DMS114 treated with DMSO at 0.1 percent for 48 hours (cell line): ENCODE results near the gene SOX1.

Experiments
- DNase-seq: peaks from one replicate; lab custom pipeline; 2025; ENCODE audit not compliant: unreplicated experiment; lab: John Stamatoyannopoulos, UW

SOX1 gene

GRCh38 chr13:112058519-112058873 is 8.5 kb upstream of the SOX1 start:
- no peak for DNase-seq

- DNase-seq, result no peak
These were observed 8.0 kb upstream of the SOX1 start for GRCh38 chr13:112058941-112059340.

GRCh38 chr13:112059457-112060281 is 7.3 kb upstream of the SOX1 start:
- no peak for DNase-seq

GRCh38 chr13:112060282-112060830 is 6.6 kb upstream of the SOX1 start:
- DNase-seq, result no peak

GRCh38 chr13:112060899-112061366 is 6.0 kb upstream of the SOX1 start:
- DNase-seq, result no peak

- no peak for DNase-seq
These were observed 5.4 kb upstream of the SOX1 start for GRCh38 chr13:112061367-112062061.

GRCh38 chr13:112062072-112062567 is 4.8 kb upstream of the SOX1 start:
- no peak for DNase-seq

- DNase-seq, result no peak
These were observed 4.1 kb upstream of the SOX1 start for GRCh38 chr13:112062571-112063570.

GRCh38 chr13:112063807-112064206 is 3.1 kb upstream of the SOX1 start:
- no peak for DNase-seq

- no peak for DNase-seq
These were observed 2.7 kb upstream of the SOX1 start for GRCh38 chr13:112064222-112064621.

GRCh38 chr13:112065521-112065866 is 1.5 kb upstream of the SOX1 start:
- DNase-seq, result no peak

GRCh38 chr13:112065867-112066623 is 904 bp upstream of the SOX1 start:
- DNase-seq, result no peak

- peak; percentile 74 for DNase-seq
These were observed 335 bp upstream of the SOX1 start for GRCh38 chr13:112066624-112067004.

GRCh38 chr13:112067871-112068539 is 1.1 kb downstream of the SOX1 start:
- DNase-seq, result peak; percentile 35

- no peak for DNase-seq
These were observed 1.7 kb downstream of the SOX1 start for GRCh38 chr13:112068540-112069060.

GRCh38 chr13:112069061-112069844 is 2.3 kb downstream of the SOX1 start:
- no peak for DNase-seq

GRCh38 chr13:112069845-112070251 is 2.9 kb downstream of the SOX1 start:
- DNase-seq, result no peak

- no peak for DNase-seq
These were observed 4.3 kb downstream of the SOX1 start for GRCh38 chr13:112071102-112071722.
